Esophagus muscularis mucosa (tissue), 4 donors: Measurements from ENCODE around the gene TPD52L2. TPM values are rescaled to one million over a fixed set of nuclear protein-coding genes. Genes with fewer than 3 reads are reported as not detected.

Experiments
- DNase-seq: peaks from one replicate; pipeline ENCODE4 v3.0.0-alpha.2; 2017; ENCODE audit errors: extremely low spot score
- H3K27ac ChIP-seq, 4 donors: fragments of 200-600 bp; sonication (generic); replicated peaks in 1 of 4; 1 replicate in 3 of 4; 2 replicates in 1 of 4; pipeline ENCODE4 v1.5.1; 2016 to 2019; ENCODE audit warnings: mild to moderate bottlenecking in 1 of 4
- H3K27me3 ChIP-seq, 4 donors: fragments of 200-600 bp; sonication (generic); one replicate each; pipeline versions ENCODE4 v1.5.1 to v1.6.0; 2016 to 2019
- H3K36me3 ChIP-seq, 4 donors: fragments of 200-600 bp; sonication (generic); one replicate each; pipeline ENCODE4 v1.5.1; 2016 to 2019
- H3K4me1 ChIP-seq, 4 donors: fragments of 200-600 bp; sonication (generic); one replicate each; pipeline ENCODE4 v1.5.1; 2016 to 2019
- H3K4me3 ChIP-seq, 4 donors: fragments of 200-600 bp; sonication (generic); 1 replicate in 2 of 4; 2 replicates in 2 of 4; pipeline ENCODE4 v1.5.1; 2016 to 2019; ENCODE audit warnings: mild to moderate bottlenecking in 4 of 4, moderate library complexity in 1 of 4
- H3K9me3 ChIP-seq, 4 donors: fragments of 200-600 bp; sonication (generic); 1 replicate in 3 of 4; 2 replicates in 1 of 4; pipeline ENCODE4 v1.5.1; 2016 to 2019
- EP300 ChIP-seq: sonication (generic); formaldehyde crosslinking; IDR thresholded peaks from one replicate; pipeline ENCODE4 v1.6.1; 2017; ENCODE audit warnings: antibody characterized with exemption
- POLR2A ChIP-seq: fragments of 450-650 bp; IDR thresholded peaks from one replicate; pipeline ENCODE4 v1.6.1; 2017; ENCODE audit warnings: antibody characterized with exemption, moderate library complexity, mild to moderate bottlenecking, low read depth
- POLR2AphosphoS5 ChIP-seq, 2 donors: sonication (generic); formaldehyde crosslinking; IDR thresholded peaks; one replicate each; pipeline ENCODE4 v1.6.1; 2017; ENCODE audit warnings: antibody characterized with exemption in 2 of 2
- WGBS: methylation state at CpG from one replicate; pipeline ENCODE4 v1.1.5; 2018; 5-methylcytosine and 5-hydroxymethylcytosine counted together
- intact Hi-C: fragments of 100-400 bp; cut with DNase I; formaldehyde crosslinking; loops from one replicate; pipeline ENCODE4 v1.15.1; 2023
- total RNA-seq, 4 donors: library from RNA; depleted of rRNA; stranded (reverse); fragments of >200 nt; gene quantifications; one replicate each; pipeline versions ENCODE4 v1.1.0 to v1.2.1, GENCODE V29; 2016
- TF ChIP-seq, protein P1 (sequence below), 3 experiments: fragments of 200-600 bp in 2 of 3; fragments of 450-650 bp in 1 of 3; sonication (generic) in 2 of 3; IDR thresholded peaks; one replicate each; pipeline ENCODE4 v1.5.1; 2017 to 2019; ENCODE audit warnings: antibody characterized with exemption in 3 of 3, mild to moderate bottlenecking in 2 of 3, moderate library complexity in 1 of 3

The TPD52L2 gene
- total RNA-seq, 4 donors from 2014 or later: 110 to 162 (median 134) TPM

DNA sequence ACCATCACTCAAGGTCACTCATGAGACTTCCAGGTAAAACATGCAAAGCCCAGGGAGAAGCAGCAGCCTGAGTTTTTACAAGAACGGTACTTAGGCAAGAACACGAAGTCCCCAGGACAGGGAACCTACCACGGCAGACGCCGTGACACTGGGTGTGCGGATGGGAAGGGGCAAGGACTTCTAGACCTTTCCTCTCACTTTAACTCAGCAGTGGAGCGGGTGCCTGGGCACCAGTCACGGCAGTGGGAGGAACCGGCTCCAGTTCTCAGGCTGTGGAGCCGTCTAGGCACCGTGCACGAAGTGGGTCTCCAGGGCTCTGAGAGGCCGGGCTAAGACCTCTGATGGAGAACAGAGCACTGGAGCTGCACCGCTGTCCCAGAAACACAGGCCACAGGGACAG lies 36.5 kb upstream of the TPD52L2 start:
- peak overlapping the region; percentile 10 to 76 (median 74) for H3K4me3 ChIP-seq
- H3K36me3 ChIP-seq: peaks cover 0 to 3% (median 0%) of the 10 kb centered on the region in 4 donors
- H3K9me3 ChIP-seq: no peaks in the 10 kb centered on the region
- intact Hi-C loops: no loop called here
- WGBS: 90% methylated on average over 14 of the region's 14 CpGs
- H3K27ac ChIP-seq: peak overlapping the region in 2 of 4 donors; percentile 37 to 82
- no peak for DNase-seq
- peaks cover 25 to 51% (median 43%) of the 10 kb centered on the region in 4 donors for H3K4me1 ChIP-seq
- H3K27me3 ChIP-seq: peaks cover 0 to 36% (median 0%) of the 10 kb centered on the region in 4 donors
- TF ChIP-seq, protein P1, sequence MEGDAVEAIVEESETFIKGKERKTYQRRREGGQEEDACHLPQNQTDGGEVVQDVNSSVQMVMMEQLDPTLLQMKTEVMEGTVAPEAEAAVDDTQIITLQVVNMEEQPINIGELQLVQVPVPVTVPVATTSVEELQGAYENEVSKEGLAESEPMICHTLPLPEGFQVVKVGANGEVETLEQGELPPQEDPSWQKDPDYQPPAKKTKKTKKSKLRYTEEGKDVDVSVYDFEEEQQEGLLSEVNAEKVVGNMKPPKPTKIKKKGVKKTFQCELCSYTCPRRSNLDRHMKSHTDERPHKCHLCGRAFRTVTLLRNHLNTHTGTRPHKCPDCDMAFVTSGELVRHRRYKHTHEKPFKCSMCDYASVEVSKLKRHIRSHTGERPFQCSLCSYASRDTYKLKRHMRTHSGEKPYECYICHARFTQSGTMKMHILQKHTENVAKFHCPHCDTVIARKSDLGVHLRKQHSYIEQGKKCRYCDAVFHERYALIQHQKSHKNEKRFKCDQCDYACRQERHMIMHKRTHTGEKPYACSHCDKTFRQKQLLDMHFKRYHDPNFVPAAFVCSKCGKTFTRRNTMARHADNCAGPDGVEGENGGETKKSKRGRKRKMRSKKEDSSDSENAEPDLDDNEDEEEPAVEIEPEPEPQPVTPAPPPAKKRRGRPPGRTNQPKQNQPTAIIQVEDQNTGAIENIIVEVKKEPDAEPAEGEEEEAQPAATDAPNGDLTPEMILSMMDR (IDR thresholded peaks at IDR 0.05): no peak
- no peak for TF ChIP-seq POLR2AphosphoS5 (IDR thresholded peaks at IDR 0.05)
- no peak for TF ChIP-seq EP300
- TF ChIP-seq POLR2A: no peak

DNA sequence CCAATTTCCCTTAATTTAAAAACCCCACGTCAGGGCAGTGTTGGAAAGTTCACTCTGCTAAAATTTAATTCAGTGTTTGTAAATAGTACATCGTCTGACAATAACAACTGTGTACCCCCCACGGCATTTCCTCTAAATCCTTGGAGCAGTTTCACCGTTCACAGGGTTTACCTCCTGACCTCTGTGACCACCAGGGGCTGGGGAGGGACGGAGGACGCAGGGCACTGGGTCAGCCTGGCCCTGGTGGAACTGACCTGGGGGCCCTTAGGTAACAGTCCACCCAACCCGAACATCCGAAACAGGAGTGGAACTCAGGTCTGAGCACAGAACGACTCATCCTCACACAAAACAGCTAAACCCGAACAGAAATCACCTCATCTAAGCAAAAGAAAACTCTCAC lies 36.1 kb upstream of the TPD52L2 start:
- H3K4me3 ChIP-seq: peak overlapping the region; percentile 74 to 91 (median 76)
- no peaks in the 10 kb centered on the region for H3K9me3 ChIP-seq
- WGBS: 66% methylated on average over 10 of the region's 10 CpGs
- intact Hi-C loops: no loop called here
- DNase-seq: no peak
- H3K4me1 ChIP-seq: peaks cover 29 to 55% (median 47%) of the 10 kb centered on the region in 4 donors
- peaks cover 0 to 36% (median 0%) of the 10 kb centered on the region in 4 donors for H3K27me3 ChIP-seq
- peaks cover 0 to 3% (median 0%) of the 10 kb centered on the region in 4 donors for H3K36me3 ChIP-seq
- H3K27ac ChIP-seq: peak overlapping the region in 2 of 4 donors; percentile 37 to 82
- TF ChIP-seq POLR2A (no peak), EP300 (no peak), POLR2AphosphoS5 (IDR thresholded peaks at IDR 0.05) (no peak)
- TF ChIP-seq, protein P1 (IDR thresholded peaks at IDR 0.05): no peak

DNA sequence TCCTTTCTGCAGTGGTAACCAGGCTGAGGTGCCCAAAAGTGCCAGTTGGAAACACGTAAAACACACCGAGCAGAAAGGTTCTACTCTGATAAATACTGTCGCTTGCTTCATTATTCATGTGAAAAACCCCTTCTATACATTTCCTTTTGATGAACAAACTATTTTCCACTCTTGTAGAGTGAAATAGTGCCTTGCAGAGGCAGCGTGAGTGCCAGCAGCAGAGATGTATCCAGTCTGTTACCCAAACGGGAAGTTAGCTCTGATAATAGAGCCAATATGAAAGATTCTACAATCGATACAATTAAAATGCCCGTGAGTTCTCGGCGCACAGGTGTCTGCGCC lies 35.5 kb upstream of the TPD52L2 start:
- H3K4me1 ChIP-seq: peaks cover 36 to 61% (median 53%) of the 10 kb centered on the region in 4 donors
- no peak for DNase-seq
- peaks cover 0 to 36% (median 0%) of the 10 kb centered on the region in 4 donors for H3K27me3 ChIP-seq
- H3K27ac ChIP-seq: peak overlapping the region in 3 of 4 donors; percentile 72 to 82 (median 80)
- 10% methylated on average over 10 of the region's 10 CpGs for WGBS
- H3K36me3 ChIP-seq: peaks cover 0 to 3% (median 0%) of the 10 kb centered on the region in 4 donors
- H3K9me3 ChIP-seq: no peaks in the 10 kb centered on the region
- intact Hi-C loops: no loop called here
- H3K4me3 ChIP-seq: peak overlapping the region; percentile 74 to 91 (median 76)
- TF ChIP-seq, protein P1 (IDR thresholded peaks at IDR 0.05): no peak
- TF ChIP-seq EP300 (no peak), POLR2A (no peak), POLR2AphosphoS5 (IDR thresholded peaks at IDR 0.05) (no peak)

DNA sequence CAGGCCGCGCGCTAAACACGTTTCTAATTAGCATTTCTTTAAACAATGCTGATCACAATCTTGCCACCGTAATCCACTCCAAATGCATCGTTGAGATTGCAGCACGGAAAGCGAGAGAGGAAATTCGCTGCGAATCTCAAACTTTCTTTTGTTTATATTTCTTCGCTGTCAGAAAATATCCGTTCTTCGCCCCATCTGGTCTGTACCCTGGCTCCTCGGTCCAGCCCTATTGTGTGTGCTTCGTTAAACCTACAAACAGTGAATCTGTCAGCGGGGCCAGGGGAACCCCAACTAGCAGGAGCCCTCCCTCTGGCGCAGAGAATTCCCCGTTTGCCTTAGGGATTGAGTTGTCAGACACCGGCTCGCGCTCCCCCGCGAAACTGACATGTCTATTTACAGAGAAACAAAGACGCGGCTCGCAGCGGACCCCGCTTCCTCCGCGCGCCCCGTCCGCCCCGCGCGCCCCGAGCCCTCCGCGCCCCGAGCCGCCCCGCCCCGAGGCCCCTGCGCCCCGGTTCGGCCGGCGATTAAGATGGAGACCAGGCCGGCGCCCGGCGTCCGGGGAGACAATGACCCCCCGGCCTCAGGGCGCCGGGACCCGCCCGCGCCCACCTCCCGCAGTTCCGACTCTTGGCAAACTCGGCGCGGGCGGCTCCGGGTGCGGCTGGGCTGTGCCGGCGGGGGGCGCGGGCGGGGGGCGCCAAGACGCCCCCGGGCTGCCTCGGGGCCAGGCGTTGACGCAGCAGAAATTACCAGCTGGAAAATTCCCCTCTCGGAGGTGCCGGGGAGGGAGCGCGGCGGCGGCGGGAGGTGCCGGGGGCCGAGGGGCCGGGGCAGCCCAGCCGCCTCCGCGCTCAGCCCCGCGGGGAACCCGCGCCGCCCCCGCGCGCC lies 34.9 kb upstream of the TPD52L2 start:
- Histone ChIP-seq H3K27me3 (peaks cover 0 to 36% (median 0%) of the 10 kb centered on the region in 4 donors), H3K4me1 (peaks cover 42 to 67% (median 59%) of the 10 kb centered on the region in 4 donors), H3K36me3 (peaks cover 0 to 3% (median 0%) of the 10 kb centered on the region in 4 donors), H3K4me3 (peak overlapping the region; percentile 74 to 91 (median 76)), H3K9me3 (no peaks in the 10 kb centered on the region), H3K27ac (peak overlapping the region; percentile 72 to 82 (median 77))
- TF ChIP-seq, protein P1 (IDR thresholded peaks at IDR 0.05): no peak
- TF ChIP-seq EP300: no peak
- TF ChIP-seq POLR2AphosphoS5 (IDR thresholded peaks at IDR 0.05): no peak
- TF ChIP-seq POLR2A: no peak
- DNase-seq: no peak
- intact Hi-C loops: loop anchor here (2.0 kb wide), 1 partner anchor 33 kb away; no protein-coding TSS in a partner anchor
- 5% methylated on average over 19 of the region's 99 CpGs for WGBS
